HG03025 (cell line): Measurements from ENCODE around the gene IPO7.
"Not testable (repeated sequence)": the region's sequence is repeated elsewhere in the genome, so short reads cannot be mapped to it uniquely, and the experiment has no call there.

Experiments
- ATAC-seq: cut with Tn5 transposase; IDR thresholded peaks from one replicate; pipeline ENCODE4 v1.9.1; 2021; ENCODE audit warnings: mild to moderate bottlenecking, moderate library complexity; ENCODE audit not compliant: unreplicated experiment, low FRiP score

The IPO7 gene

DNA sequence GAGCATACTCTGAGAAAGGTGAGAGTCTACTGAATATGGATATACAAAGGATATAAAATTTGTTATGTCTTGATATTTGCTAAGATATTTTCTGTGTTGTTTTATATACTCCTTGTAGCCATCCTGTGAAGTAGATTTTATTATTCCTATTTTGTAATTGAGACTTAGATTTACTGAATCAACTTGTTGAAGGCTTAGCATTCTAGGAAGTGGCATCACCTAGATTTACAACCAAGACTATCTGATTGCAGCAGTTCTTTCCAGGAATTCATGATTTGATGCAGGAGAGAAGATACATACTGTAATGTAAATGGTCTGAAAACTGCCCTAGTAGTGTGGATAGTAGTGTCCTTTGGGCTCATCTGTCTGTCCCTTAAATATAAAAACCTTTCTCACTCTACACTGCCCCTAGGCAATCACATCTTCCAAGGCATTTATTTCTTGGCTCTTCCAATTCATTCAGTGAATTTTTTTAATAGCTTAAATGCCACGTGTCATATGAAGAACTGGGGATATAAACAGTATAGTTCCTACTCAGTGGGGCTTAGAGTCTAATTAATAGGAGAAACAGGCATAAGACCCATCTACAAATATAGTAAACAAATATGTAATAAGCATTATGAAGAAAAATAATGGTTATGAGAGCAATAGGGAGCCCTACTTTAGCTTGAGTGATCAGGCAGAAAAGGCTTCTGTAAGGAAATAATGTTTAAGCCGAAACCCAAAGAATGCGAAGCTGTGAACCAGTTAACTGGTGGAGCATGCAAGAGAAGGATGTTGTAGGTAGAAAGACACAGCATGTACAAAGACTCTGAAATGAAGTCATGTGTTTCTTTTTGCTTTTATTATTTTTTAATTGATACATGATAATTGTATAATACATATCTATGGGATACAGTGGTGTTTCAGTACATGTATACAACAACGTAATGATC, 13.6 kb downstream of the IPO7 start:
- ATAC-seq: no peak

DNA sequence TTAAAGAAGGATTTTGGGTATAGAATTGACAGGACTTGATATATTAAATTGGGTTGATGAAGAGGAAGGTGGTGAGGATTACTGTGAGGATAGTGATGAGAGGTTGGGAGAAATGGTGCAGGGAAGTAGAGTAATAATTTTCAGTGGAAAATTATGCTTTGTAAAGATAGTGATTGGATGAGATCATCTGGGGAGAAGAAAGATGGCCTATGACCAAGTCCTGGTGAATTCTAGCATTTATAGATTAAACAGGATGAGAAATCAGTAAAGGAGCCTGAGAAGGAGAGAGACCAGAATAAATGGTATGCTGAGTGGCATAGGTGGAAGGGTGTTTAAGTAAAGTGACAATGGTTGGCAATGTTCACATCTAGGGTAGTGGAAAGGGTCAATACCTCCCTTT, 15.0 kb downstream of the IPO7 start:
- no peak for ATAC-seq

DNA sequence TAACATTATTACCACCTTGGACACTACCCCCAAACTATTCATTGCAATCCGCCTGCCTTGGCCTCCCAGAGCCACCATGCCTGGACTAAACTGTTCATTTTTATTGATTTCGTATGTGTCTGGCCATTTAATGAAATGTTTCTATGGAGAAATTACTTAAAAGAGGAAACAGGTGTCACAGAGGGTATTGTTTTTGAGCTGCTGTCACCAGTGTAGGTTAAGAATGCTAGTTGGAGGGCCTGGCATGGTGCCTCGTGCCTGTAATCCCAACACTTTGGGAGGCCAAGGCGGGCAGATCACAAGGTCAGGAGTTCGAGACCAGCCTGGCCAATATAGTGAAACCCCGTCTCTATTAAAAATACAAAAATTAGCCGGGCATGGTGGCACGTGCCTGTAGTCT, 17.4 kb downstream of the IPO7 start:
- ATAC-seq: not testable (repeated sequence)

DNA sequence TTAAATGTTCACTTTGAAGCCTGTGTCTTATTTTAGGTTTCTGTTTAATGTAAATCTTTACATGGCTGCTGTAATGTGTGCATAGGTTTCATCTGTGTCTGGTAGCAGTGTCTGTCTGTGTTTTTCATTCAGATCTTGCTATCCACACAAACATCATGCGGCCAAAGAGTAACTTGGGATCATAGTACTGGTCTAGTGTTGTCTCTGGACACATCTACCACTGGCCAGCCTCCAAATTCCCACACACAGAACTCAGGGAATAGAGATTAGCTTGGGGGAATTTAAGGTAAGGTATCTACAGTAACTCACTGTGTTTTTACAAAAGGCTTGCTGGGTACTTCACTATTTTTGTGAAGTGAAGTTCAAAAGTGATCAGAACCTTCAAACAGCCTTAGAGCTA, 44.3 kb downstream of the IPO7 start:
- ATAC-seq: no peak

DNA sequence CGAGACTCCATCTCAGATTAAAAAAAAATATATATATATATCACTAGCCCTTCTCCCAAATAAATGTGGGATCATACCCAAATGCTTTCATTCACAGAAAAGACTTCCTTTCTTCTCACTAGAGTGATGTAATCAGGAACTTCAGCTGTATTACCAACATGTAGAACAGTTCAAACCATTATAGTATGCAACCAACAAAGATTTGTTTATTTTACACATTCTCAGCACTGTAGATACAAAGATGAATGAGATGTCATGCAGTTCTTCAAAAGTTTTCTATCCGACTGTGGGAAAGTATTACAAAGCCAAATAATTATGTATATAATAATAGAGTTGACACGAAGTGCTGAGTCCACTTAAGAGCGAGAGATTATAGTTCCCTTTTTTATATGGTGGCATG, 54.2 kb downstream of the IPO7 start:
- ATAC-seq: no peak

DNA sequence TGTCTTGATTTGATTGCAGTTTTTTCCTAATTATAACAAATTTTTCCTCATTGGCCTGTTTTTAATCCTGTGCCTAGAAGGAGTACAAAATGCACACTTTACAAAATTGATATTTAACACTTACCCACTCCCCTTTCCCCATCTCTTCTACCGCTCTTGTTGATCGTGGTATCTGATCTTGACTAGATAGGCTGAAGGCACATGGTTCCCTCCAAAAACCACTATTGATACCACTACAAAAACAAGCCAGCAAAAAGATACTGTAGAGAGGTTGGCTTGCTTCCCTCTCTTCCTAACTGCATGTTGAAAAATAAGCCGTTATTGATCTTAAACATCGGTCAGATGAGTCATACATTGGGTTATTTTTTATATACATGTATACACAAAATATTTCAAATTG, 61.8 kb downstream of the IPO7 start:
- ATAC-seq: no peak

DNA sequence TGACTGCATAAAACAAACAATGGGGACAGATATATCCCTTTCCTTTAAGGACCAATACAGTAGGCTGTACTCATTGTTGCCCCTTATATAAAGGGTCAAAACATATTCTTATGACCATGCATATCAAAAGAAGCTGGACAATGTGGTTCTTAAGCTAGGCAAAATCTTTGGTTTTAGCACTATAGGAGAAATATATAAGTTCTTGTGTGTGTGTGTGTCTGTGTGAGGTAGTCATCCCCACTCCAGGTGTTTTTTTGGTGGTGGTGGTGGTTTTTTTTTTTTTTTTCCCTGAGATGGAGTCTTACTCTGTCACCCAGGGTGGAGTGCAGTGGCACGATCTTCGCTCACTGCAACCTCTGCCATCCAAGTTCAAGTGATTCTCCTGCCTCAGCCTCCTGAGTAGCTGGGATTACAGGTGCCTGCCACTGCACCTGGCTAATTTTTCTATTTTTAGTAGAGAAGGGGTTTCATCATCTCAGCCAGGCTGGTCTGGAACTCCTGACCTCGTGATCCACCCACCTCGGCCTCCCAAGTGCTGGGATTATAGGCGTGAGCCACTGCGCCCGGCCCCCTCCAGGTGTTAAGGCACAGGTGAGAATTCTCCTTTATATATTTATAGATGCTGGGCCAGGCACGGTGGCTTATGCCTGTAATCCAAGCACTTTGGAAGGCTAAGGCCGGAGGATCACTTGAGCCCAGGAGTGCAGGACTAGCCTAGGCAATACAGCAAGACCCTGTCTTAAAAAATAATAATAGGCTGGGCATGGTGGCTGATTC, 64.3 kb downstream of the IPO7 start:
- no peak for ATAC-seq

DNA sequence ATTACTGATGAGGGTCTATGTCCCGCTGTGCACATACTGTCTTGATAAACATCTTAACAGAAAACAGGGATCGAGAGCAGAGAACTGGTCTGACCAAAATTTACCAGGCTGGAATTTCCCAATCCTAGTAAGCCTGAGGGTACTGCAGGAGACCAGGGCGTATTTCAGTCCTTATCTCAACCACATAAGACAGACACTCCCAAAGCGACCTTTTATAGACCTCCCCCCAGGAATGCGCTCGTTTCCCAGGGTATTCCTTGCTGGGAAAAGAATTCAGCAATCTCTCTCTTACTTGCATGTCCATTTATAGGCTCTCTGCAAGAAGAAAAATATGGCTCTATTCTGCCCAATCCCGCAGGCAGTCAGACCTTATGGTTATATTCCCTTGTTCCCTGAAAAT, 67.6 kb downstream of the IPO7 start:
- not testable (repeated sequence) for ATAC-seq

DNA sequence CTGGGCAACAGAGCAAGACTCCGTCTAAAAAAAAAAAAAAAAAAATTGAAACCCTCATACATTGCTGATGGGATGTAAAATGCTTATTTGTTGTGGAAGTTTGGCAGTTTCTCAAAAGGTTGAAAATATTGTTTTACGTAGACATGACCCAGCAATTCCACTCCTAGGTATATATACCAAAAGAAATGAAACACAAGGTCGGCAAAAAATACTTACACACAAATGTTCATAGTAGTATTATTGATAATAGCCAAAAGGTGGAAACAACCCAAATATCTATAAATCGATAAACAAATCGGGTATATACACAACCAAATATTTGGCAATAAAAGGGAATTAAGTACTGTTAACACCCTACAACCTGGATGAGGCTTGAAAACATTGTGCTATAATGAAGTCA, 71.3 kb downstream of the IPO7 start:
- no peak for ATAC-seq

DNA sequence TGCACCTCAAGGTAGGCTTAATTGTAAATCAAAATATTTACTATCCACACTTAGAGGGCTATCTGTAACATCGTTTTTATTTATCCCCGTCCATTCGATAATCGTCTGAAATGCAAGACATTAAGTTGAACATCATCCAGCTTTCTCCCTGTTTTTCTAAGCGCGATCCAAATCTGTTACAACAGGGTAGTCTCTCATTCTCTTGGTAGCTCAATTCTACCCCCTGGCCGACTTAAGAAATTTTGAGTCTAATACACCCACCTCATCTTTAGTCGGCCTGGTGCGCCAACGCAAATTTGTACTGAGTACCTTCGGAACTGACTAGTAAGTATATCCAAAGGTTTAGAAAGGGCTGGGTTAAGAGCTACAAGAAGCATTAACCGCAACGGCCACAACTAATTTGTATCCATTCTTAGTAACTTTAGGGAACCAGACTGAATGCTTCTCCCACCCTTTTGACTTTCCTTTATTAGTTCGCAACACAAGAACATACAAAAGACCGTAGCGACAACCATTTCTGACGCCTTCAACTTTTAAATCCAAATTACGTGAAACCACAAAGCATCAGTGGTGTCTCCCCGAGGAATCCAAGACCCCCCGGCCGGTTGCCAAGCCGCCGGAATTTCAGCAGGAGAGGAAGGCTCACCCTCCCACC, 75.3 kb downstream of the IPO7 start:
- no peak for ATAC-seq

DNA sequence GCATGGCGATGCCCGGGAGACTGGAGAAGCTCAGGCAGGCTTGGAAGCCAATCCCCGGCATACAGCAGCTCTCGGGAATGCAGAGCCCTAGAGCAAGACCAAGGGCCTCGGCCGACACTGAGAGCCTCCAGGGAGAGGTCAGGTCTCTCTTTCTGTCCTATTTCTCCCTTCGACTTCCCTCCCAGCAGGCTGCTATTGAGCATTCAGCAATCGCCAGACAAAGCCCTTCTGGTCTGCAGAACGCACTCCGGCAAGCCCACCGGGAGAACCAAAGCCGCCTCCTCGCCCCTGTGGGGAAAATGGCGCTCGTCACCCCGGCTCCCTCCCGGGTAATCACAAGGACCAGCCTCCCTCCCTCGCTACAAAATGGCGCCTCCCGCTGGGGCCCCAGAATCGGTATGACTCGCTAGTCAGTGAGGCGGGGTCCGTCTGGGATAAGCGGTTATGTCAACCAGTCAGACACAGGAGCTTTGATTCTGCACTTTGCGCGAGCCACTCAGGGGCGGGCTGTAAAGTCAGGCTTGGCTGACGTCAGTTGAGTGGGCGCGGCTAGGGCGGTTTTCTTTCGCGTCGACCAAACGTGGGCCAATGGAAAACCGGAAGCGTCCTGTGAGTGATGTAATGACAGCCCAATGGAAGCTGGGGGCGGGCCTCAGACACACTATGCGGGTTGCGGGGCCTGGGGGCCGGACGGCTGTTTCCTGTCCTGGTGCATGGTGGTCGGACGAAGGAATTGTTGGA, 76.0 kb downstream of the IPO7 start, which contains the start of gene ZNF143:
Gene ZNF143, plus strand, starts transcription at position 691 of the 741 bp plus-strand sequence. CDS start 10,297 bp downstream, outside the sequence.
- ATAC-seq: peak; percentile 83

DNA sequence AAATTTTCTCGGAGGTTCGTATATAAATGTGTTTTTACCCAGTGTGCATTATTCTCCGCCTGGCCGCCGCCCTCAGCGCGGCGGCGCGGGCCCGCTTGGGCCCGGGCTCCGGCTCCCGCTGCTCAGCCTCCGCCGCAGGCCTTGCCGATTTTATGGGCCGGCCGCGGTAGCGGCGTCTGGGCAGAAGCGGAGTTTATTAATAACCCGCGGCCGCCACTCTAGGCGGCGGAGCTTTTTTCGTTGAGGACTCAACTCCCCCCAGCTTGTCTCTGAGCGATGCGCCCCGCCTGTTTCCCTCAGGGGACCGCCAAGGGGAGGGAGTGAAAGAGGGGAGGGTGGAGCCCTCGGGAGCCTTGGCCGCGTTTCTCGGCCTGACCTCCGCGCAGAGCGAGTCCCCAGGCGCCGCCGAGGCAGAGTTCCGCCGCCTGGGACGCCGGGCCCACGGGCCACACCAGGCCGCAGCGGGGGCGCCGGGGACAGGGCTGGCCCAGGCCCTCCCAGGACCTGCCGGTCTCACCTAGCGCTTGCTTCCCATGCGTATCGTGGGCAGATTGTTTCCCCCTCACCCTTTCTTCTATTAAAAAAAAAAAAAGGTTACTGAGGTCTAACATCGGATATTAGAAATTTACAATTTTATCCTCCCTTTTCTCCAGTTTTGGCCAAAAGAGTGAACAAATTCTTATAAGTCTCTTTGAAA, 76.8 kb downstream of the IPO7 start:
- peak; percentile 49 for ATAC-seq

DNA sequence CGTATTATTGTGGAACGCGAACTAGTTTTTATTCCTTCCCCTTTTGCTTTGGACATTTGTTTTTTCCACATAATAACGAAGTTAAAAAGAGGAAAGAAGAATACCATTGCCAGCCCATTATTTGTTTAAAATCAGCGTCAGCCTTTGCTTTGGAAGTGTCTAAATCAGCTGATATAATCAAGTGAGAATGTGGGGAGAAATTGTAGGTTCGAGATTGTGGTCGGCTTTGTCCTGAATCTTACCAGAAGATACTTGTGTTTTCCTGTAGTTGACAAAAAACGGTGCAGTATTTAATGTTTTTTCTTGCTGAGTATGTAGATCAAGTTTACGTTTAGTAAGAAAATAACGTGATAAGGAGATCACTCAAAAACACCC, 77.3 kb downstream of the IPO7 start:
- no peak for ATAC-seq

DNA sequence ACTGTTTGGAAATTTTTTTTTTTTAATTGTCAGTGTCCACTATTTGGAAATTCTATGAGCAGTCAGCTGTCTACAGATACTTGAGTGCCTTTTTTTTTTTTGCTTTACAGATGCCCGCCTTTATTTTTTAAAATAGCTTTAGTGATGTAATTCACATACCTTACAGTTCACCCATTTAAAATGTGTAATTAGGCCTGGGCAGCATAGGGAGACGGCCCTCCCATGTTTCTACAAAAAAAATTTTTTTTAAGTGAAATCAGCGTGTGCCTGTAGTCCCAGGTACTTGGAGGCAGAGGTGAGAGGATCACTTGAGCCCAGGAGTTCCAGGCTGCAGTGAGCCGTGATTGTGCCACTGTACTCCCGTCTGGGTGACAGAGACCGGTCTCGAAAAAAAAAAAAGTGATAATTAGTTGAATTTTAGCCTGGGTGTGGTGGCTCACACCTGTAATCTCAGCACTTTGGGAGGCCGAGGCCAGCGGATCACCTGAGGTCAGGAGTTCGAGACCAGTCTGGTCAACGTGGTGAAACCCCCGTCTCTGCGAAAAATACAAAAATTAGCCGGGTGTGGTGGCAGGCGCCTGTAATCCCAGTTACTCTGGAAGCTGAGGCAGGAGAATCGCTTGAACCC, 77.8 kb downstream of the IPO7 start:
- ATAC-seq: no peak

DNA sequence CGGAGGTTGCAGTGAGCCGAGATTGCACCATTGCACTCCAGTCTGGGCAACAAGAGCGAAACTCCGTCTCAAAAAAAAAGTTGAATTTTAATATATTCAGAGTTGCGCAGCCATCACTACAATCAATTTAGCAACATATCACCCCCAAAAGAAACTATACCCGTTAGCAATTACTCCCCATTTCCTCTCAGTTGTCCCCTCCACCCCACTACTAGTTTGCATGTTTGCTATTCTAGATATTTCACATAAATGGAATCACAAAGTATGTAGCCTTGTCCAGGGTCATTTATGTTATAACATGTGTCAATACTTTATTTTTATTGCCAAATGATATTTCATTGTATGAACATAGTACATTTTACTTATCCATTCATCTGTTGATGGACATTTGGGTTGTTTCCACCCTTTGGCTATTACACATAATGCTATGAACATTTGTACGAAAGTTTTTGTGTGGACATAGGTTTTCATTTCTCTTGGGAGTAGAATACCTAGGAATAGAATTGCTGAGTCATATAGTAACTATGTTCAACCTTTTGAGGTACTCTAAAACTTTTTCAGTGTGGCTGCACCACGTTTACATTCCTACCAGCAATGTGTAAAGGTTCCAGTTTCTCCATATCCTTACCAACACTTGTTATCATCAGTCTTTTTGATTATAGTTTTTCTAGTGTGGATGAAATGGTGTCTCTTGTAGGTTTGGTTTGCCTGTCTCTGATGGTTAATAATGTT, 78.5 kb downstream of the IPO7 start:
- no peak for ATAC-seq

DNA sequence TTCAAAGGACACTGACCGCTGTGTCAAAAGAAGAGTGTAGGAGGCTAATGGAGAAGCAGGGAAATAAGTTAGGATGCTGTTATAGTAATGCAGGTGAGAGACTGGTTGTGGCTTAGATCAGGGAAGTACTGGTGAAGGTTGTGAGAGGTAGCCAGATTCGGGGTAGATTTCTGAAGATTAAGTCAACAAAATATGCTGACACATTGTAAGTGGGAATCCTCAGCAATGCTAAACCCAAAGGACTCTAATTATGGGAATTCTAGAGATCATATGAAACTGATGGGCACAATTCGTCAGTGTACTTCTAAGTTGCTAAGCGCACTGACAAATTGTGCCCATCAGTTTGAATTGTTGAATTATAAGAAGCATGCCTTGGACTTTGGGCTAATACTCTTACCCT, 86.3 kb downstream of the IPO7 start:
- ATAC-seq: no peak

DNA sequence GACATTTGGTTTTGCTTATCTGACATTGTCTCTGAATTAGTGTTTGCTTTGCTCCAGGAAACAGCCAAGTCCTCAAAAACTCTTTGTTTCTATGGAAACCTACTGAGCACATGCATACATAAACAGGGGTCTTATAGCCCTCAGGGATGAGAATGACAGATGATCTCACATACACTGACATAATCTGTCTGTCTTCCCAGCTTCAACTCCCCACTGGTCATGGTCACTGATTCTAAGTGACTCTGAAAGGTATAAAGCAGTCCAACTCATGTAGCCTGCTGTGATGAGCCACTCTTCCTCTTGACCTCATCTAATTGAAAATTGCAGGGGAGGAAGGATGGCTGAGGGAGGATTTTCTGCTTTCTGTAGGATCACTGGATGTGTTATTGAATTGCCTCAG, 89.0 kb downstream of the IPO7 start:
- no peak for ATAC-seq

DNA sequence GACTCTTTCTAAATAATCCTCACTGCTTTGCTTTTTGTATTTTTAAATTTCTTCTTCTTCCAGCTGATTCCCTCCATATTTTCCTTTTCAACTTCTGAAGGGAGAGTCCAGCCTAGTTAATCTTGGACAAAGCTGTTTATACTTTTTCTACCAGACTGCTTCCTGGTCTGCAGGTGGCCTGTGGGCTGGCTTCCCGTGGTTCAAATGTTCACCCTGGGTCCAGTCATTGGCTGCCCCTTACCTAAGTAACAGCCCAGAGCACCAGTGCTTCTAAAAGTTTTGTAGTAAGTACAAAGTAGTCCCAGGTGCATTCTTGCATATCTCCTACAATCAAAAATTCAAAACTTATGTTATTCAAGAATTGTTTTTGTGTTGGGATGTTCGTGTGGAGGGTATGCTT, 95.4 kb downstream of the IPO7 start:
- ATAC-seq: no peak
